Left renal cortex interstitium (tissue), 4 donors: ENCODE data around the gene IL4R. TPM values are rescaled to one million over a fixed set of nuclear protein-coding genes. Genes with fewer than 3 reads are reported as not detected.
A peak's percentile ranks its signal among the peaks of the same experiment; 100 is the strongest.
"Not testable (repeated sequence)": the region's sequence is repeated elsewhere in the genome, so short reads cannot be mapped to it uniquely, and the experiment has no call there.

Source experiments
- DNase-seq, 4 donors: peaks; one replicate each; pipeline ENCODE4 v3.0.0-alpha.2; 2013; ENCODE audit warnings: low read depth in 4 of 4, low spot score in 2 of 4, missing footprints in 1 of 4
- polyA plus RNA-seq, 4 donors: library from polyadenylated mRNA; unstranded; fragments of 120-200 nt; gene quantifications; one replicate each; pipeline ENCODE4 v1.2.1, GENCODE V29; 2013; ENCODE audit not compliant: insufficient read length in 4 of 4

The IL4R gene
- polyA plus RNA-seq, 4 donors: 14.2 to 22.9 (median 19.1) TPM

- peak in 2 of 4 donors; percentile 41 to 49 for DNase-seq
These were observed 61.1 kb downstream of the IL4R start for GRCh38 chr16:27374804-27375425.

- DNase-seq: no peak
These were observed 64.1 kb downstream of the IL4R start for GRCh38 chr16:27377666-27378485.

- no peak for DNase-seq
These were observed 65.2 kb downstream of the IL4R start for GRCh38 chr16:27378871-27379481.

GRCh38 chr16:27379919-27380318 lies 66.1 kb downstream of the IL4R start:
- DNase-seq: no peak

- DNase-seq: no peak
These were observed 67.5 kb downstream of the IL4R start for GRCh38 chr16:27381236-27381635.

GRCh38 chr16:27381974-27382855 lies 68.4 kb downstream of the IL4R start:
- no peak for DNase-seq

GRCh38 chr16:27383556-27384243 lies 69.9 kb downstream of the IL4R start:
- no peak for DNase-seq

GRCh38 chr16:27384425-27384824 lies 70.7 kb downstream of the IL4R start:
- DNase-seq: no peak

GRCh38 chr16:27385398-27385797 lies 71.6 kb downstream of the IL4R start:
- DNase-seq: no peak

GRCh38 chr16:27386674-27387073 lies 72.9 kb downstream of the IL4R start:
- no peak for DNase-seq

GRCh38 chr16:27387724-27388123 lies 74.0 kb downstream of the IL4R start:
- DNase-seq: no peak

GRCh38 chr16:27389272-27389961 lies 75.6 kb downstream of the IL4R start:
- no peak for DNase-seq

- DNase-seq: no peak
These were observed 76.4 kb downstream of the IL4R start for GRCh38 chr16:27390151-27390550.

- DNase-seq: no peak
These were observed 78.9 kb downstream of the IL4R start for GRCh38 chr16:27392671-27393070.

GRCh38 chr16:27394516-27394915 lies 80.7 kb downstream of the IL4R start:
- no peak for DNase-seq

GRCh38 chr16:27398341-27398893 lies 84.6 kb downstream of the IL4R start:
- DNase-seq: not testable (repeated sequence)

GRCh38 chr16:27398894-27399853 lies 85.4 kb downstream of the IL4R start:
- no peak for DNase-seq

- no peak for DNase-seq
These were observed 86.2 kb downstream of the IL4R start for GRCh38 chr16:27399969-27400368.
